ENCODE data around the gene EBF3. TPM values are rescaled to one million over a fixed set of nuclear protein-coding genes. Genes with fewer than 3 reads are reported as not detected.

Gene EBF3
- total and polyA plus RNA-seq, 2 donors (not counting 3 experiments of a cell fraction or from before 2014, with no cell fraction given): 0.92 to 2.7 TPM

GRCh38 chr10:129919358-129919757, 44.7 kb downstream of the EBF3 start:
- H3K4me3 ChIP-seq (replicated peaks in 1 of 3; ENCODE audit: insufficient read depth in 1 of 3, low read depth in 1 of 3, low read length in 3 of 3): no peak overlapping the region
- H3K9ac ChIP-seq (replicated peaks; ENCODE audit: extremely low read depth, insufficient read depth, low read length): no peak overlapping the region
- H3K4me1 ChIP-seq (ENCODE audit: control insufficient read depth, extremely low read depth, insufficient read depth, low read length): no peaks in the 10 kb centered on the region
- TF ChIP-seq MAX (IDR thresholded peaks at IDR 0.05; ENCODE audit: insufficient read depth, insufficient read length) (no peak), JUN (IDR thresholded peaks at IDR 0.05; ENCODE audit: borderline replicate concordance, insufficient read depth, insufficient read length, low read depth) (no peak), GATA2 (IDR thresholded peaks at IDR 0.05; ENCODE audit: insufficient read depth, insufficient read length, low read depth, low read length) (no peak), FOS (IDR thresholded peaks at IDR 0.05; ENCODE audit: borderline replicate concordance, insufficient read depth, low read length) (no peak), POLR2A (IDR thresholded peaks at IDR 0.05; ENCODE audit: low read depth, low read length) (no peak), MYC (IDR thresholded peaks at IDR 0.05; ENCODE audit: low read depth, low read length) (no peak), EZH2 (IDR thresholded peaks at IDR 0.05; ENCODE audit: borderline replicate concordance, low read depth, low read length, severe bottlenecking) (no peak), POLR2AphosphoS5 (IDR thresholded peaks at IDR 0.05; ENCODE audit: insufficient read depth, low read depth, low read length) (no peak)
- TF ChIP-seq, protein P1, sequence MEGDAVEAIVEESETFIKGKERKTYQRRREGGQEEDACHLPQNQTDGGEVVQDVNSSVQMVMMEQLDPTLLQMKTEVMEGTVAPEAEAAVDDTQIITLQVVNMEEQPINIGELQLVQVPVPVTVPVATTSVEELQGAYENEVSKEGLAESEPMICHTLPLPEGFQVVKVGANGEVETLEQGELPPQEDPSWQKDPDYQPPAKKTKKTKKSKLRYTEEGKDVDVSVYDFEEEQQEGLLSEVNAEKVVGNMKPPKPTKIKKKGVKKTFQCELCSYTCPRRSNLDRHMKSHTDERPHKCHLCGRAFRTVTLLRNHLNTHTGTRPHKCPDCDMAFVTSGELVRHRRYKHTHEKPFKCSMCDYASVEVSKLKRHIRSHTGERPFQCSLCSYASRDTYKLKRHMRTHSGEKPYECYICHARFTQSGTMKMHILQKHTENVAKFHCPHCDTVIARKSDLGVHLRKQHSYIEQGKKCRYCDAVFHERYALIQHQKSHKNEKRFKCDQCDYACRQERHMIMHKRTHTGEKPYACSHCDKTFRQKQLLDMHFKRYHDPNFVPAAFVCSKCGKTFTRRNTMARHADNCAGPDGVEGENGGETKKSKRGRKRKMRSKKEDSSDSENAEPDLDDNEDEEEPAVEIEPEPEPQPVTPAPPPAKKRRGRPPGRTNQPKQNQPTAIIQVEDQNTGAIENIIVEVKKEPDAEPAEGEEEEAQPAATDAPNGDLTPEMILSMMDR (IDR thresholded peaks at IDR 0.05; ENCODE audit: extremely low read depth in 1 of 2, insufficient read depth in 1 of 2, low read depth in 1 of 2, low read length in 2 of 2): no peak
- H3K9me3 ChIP-seq (replicated peaks; ENCODE audit: control insufficient read depth, insufficient read depth, low read length): no peaks in the 10 kb centered on the region
- POLR2A ChIA-PET: no interaction called here
- DNase-seq (ENCODE audit: low read depth, low spot score) (no peak), FAIRE-seq (no peak)
- no peaks in the 10 kb centered on the region for H3K36me3 ChIP-seq (ENCODE audit: control insufficient read depth in 2 of 2, extremely low read depth in 1 of 2, insufficient read depth in 2 of 2, low read length in 2 of 2)
- H3K27me3 ChIP-seq (ENCODE audit: control insufficient read depth in 2 of 2, insufficient read depth in 2 of 2, low read length in 2 of 2): no peaks in the 10 kb centered on the region
- no TSS peak for BruUV-seq (replicated peaks)
- intact Hi-C loops (cut with micrococcal nuclease) (no loop called here), dilution Hi-C loops (cut with MboI; ENCODE audit: extremely low pct_ligation_motif_present, low sequenced_read_pairs) (no loop called here)
- CTCF ChIA-PET: no interaction called here
- H3K9me1 ChIP-seq (replicated peaks; ENCODE audit: control insufficient read depth, extremely low read depth, insufficient read depth, low read length): no peaks in the 10 kb centered on the region
- no peak overlapping the region for H2AFZ ChIP-seq (ENCODE audit: low read depth, low read length)
- H3K27ac ChIP-seq (ENCODE audit: insufficient read depth, low read depth, low read length): no peak overlapping the region
- H3K79me2 ChIP-seq (ENCODE audit: control insufficient read depth, insufficient read depth, low read length): no peaks in the 10 kb centered on the region
- no peaks in the 10 kb centered on the region for H4K20me1 ChIP-seq (replicated peaks; ENCODE audit: control insufficient read depth, extremely low read depth, insufficient read depth, low read length)
- no peak overlapping the region for H3K4me2 ChIP-seq (ENCODE audit: insufficient read depth, low read length)
